Kidney (tissue), 14 donors: ENCODE data around the gene HLTF. TPM values are rescaled to one million over a fixed set of nuclear protein-coding genes. Genes with fewer than 3 reads are reported as not detected.
"Not testable (repeated sequence)": the region's sequence is repeated elsewhere in the genome, so short reads cannot be mapped to it uniquely, and the experiment has no call there.

ENCODE experiments used
- DNase-seq, 5 donors: peaks; one replicate each; pipeline ENCODE4 v3.0.0-alpha.2; 2013 to 2020
- FAIRE-seq: peaks from 2 replicates; lab custom pipeline; 2012; peaks lifted over from hg19 to GRCh38; lab: Jason Lieb, UNC
- H3K27ac ChIP-seq, 2 donors: one replicate each; pipeline ENCODE4 v1.7.0; 2013; ENCODE audit warnings: low read depth in 2 of 2, low read length in 2 of 2, inconsistent platforms in 1 of 2
- H3K27me3 ChIP-seq: one replicate; pipeline ENCODE4 v1.7.1; 2013; ENCODE audit warnings: low read length, inconsistent platforms; ENCODE audit not compliant: control insufficient read depth, insufficient read depth
- H3K36me3 ChIP-seq, 3 donors: one replicate each; pipeline versions ENCODE4 v1.7.0 to v1.7.1; 2013; ENCODE audit warnings: low read length in 3 of 3, control low read depth in 1 of 3, inconsistent platforms in 1 of 3; ENCODE audit not compliant: insufficient read depth in 3 of 3, control insufficient read depth in 2 of 3
- H3K4me1 ChIP-seq, 3 donors: one replicate each; pipeline versions ENCODE4 v1.7.0 to v1.7.1; 2013; ENCODE audit warnings: low read length in 3 of 3, inconsistent platforms in 1 of 3, low read depth in 1 of 3; ENCODE audit not compliant: control insufficient read depth in 2 of 3, insufficient read depth in 2 of 3
- H3K4me3 ChIP-seq, 3 donors: one replicate each; pipeline versions ENCODE4 v1.7.0 to v1.8.1; 2013; ENCODE audit warnings: low read length in 3 of 3, control low read depth in 1 of 3, inconsistent platforms in 1 of 3
- H3K9ac ChIP-seq, 3 donors: one replicate each; pipeline versions ENCODE4 v1.7.0 to v1.7.1; 2013; ENCODE audit warnings: low read length in 3 of 3, control low read depth in 1 of 3, inconsistent platforms in 1 of 3
- H3K9me3 ChIP-seq, 3 donors: one replicate each; pipeline versions ENCODE4 v1.7.0 to v1.7.1; 2013; ENCODE audit warnings: low read length in 3 of 3, control low read depth in 1 of 3, inconsistent platforms in 1 of 3; ENCODE audit not compliant: control insufficient read depth in 2 of 3, insufficient read depth in 1 of 3
- CTCF ChIP-seq: IDR thresholded peaks from 3 replicates; pipeline ENCODE4 v1.5.1; 2012; ENCODE audit warnings: mild to moderate bottlenecking, moderate library complexity, borderline replicate concordance; ENCODE audit not compliant: insufficient read depth; ENCODE audit errors: extremely low read depth
- intact Hi-C: fragments of 100-400 bp; cut with DNase I; formaldehyde crosslinking; loops from one replicate; pipeline ENCODE4 v1.11.1; 2022
- polyA plus RNA-seq: library from polyadenylated mRNA; stranded (reverse); fragments of 350-450 nt; fragmentation: Illumina TruSeq; extraction: RNeasy Lipid Tissue Mini Kit (QIAGEN cat#74804); gene quantifications from one replicate; pipeline ENCODE4 v1.2.3, GENCODE V29; 2014; ENCODE audit warnings: low read depth, low replicate concordance; ENCODE audit not compliant: insufficient read depth
- total RNA-seq: library from RNA; stranded (reverse); fragmentation: NEBNext Ultra II Directional; extraction: Animal tissue kit (Norgen Biotek cat#: 25700); gene quantifications from one replicate; pipeline ENCODE4 v1.2.1, GENCODE V29; 2021
- donor health status: control.
- donor health status: control.
- donor health status: control.
- donor health status: control.
- donor health status: control.
- donor health status: DM: yes; HTN: yes; CAD: no.
- donor health status: Normal renal cell carcinoma (clear cell type).

HLTF gene
- total and polyA plus RNA-seq, 2 donors from 2014 or later = 10.3 to 30.2 TPM

GRCh38 chr3:148990236-148990635, 96.1 kb downstream of the HLTF start:
- DNase-seq = no peak
- no peak overlapping the region for H3K4me3 ChIP-seq
- no peak for FAIRE-seq

GRCh38 chr3:148987551-148987950, 98.8 kb downstream of the HLTF start:
- H3K9me3 ChIP-seq, H3K4me1 ChIP-seq, intact Hi-C loops, H3K9ac ChIP-seq, H3K27me3 ChIP-seq, FAIRE-seq, H3K27ac ChIP-seq, H3K36me3 ChIP-seq, DNase-seq, H3K4me3 ChIP-seq: not testable (repeated sequence)

More at GRCh38 chr3:148990236-148990635, 96.1 kb downstream of the HLTF start:
- Histone ChIP-seq H3K27me3 (no peaks in the 10 kb centered on the region), H3K36me3 (peaks cover 0 to 1% (median under 1%) of the 10 kb centered on the region in 3 donors), H3K9ac (no peak overlapping the region), H3K27ac (no peak overlapping the region), H3K9me3 (no peaks in the 10 kb centered on the region), H3K4me1 (peaks cover 0 to 7% (median 0%) of the 10 kb centered on the region in 3 donors)
- no peak for TF ChIP-seq CTCF
- intact Hi-C loops = no loop called here

- Histone ChIP-seq H3K4me3 (no peak overlapping the region), H3K9me3 (no peaks in the 10 kb centered on the region), H3K27me3 (no peaks in the 10 kb centered on the region), H3K27ac (no peak overlapping the region), H3K36me3 (no peaks in the 10 kb centered on the region), H3K9ac (no peak overlapping the region), H3K4me1 (no peaks in the 10 kb centered on the region)
- intact Hi-C loops = no loop called here
- no peak for DNase-seq
- FAIRE-seq = no peak
- no peak for TF ChIP-seq CTCF
Measured at GRCh38 chr3:148981273-148981672, 105.1 kb downstream of the HLTF start.

Other genes starting within 250 kb of the HLTF start
- 47.9 TPM for gene CPA3, start 221.2 kb downstream of the HLTF start, total RNA-seq
- not detected for gene CPA3, start 221.2 kb downstream of the HLTF start, polyA plus RNA-seq
- 37.9 TPM for gene GYG1, start 95.0 kb downstream of the HLTF start, total RNA-seq
- gene GYG1, start 95.0 kb downstream of the HLTF start, polyA plus RNA-seq = 31.3 TPM
- 29.4 TPM for gene HPS3, start 43.1 kb upstream of the HLTF start, total RNA-seq
- 16.9 TPM for gene HPS3, start 43.1 kb upstream of the HLTF start, polyA plus RNA-seq
- gene CP, start 135.3 kb upstream of the HLTF start, total RNA-seq = 72.1 TPM
- 5.3 TPM for gene CP, start 135.3 kb upstream of the HLTF start, polyA plus RNA-seq
- gene TM4SF18, start 247.1 kb upstream of the HLTF start, total RNA-seq = 19.7 TPM
- 14.2 TPM for gene TM4SF18, start 247.1 kb upstream of the HLTF start, polyA plus RNA-seq